ENCODE measurements around the gene KHNYN.
"Not testable (repeated sequence)": the region's sequence is repeated elsewhere in the genome, so short reads cannot be mapped to it uniquely, and the experiment has no call there.

KHNYN gene

GRCh38 chr14:24465368-24465767 lies 35.6 kb downstream of the KHNYN start:
- in situ Hi-C loops (cut with MboI; ENCODE audit: low sequenced_read_pairs), result no loop called here

DNA sequence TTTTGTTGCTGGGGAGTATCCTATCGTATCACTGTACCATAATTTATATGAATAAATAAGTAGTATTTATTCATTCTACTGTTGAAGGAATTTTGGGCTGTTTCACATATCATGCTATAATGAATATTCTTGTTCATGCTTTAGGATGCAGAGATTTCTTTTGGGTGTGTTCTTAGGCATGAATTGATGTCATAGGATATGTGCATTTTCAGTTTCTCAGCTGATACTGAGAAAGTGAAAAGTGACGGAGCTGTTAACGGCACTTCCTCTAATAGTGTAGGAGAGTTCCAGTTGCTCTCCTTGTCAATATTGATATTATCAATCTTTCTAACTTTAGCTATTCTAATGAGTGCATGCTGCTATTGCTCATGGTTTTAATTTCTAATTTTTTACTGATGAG lies 36.1 kb downstream of the KHNYN start:
- in situ Hi-C loops (cut with MboI; ENCODE audit: low sequenced_read_pairs), result no loop called here

GRCh38 chr14:24470450-24470849 lies 40.7 kb downstream of the KHNYN start:
- in situ Hi-C loops (cut with MboI; ENCODE audit: low sequenced_read_pairs), result not testable (repeated sequence)

DNA sequence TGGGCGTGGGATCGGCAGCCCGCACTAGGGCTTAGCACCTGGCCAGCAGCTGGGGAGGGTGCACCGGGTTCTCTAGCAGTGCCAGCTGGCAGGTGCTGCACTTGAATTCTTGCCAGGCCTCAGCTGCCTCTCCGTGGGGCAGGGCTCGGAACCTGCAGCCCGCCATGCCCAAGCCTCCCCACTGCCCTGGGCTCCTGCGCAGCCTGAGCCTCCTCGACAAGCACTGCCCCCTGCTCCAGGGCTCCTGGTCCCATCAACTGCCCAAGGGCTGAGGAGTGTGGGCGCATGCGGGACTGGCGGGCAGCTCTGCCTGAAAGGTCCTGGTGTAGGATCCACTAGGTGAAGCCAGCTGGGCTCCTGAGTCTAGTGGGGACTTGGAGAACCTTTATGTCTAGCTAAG lies 43.5 kb downstream of the KHNYN start:
- in situ Hi-C loops (cut with MboI; ENCODE audit: low sequenced_read_pairs), result no loop called here

DNA sequence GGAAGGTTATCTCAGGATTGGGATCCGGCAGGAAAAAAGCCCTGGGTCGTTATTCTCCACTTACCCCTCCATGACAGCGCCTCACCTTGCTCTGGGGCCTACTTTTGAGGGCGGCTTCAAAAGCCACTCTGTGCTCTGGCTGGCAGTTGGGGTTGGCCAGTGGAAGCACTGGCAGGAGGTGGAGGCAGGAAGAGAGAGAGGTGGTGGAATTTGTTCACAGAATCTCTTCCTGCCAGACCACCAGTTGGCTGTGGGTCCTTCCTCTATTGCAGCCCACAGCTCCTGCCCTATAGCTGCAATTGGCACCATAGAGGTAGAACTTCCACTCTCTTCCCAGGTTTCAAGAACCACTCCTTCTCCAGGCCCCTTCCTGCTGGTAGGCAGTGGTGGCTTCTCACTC lies 45.5 kb downstream of the KHNYN start:
- in situ Hi-C loops (cut with MboI; ENCODE audit: low sequenced_read_pairs), result no loop called here

DNA sequence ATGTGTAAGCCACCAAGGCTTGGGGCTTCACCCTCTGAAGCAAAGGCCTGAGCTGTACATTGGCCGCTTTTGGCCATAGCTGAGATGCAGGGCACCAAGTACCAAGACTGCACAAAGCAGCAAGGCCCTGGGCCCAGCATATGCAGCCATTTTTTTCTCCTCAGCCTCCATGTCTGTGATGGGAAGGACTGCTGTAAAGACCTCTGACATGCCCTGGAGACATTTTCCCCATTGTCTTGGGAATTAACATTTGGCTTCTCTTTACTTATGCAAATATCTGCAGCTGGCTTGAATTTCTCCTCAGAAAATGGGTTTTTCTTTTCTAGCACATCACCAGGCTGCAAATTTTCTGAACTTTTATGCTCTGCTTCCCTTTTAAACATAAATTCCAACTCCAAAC lies 50.2 kb downstream of the KHNYN start:
- in situ Hi-C loops (cut with MboI; ENCODE audit: low sequenced_read_pairs), result not testable (repeated sequence)

GRCh38 chr14:24481622-24482324 lies 52.0 kb downstream of the KHNYN start:
- in situ Hi-C loops (cut with MboI; ENCODE audit: low sequenced_read_pairs), result no loop called here

DNA sequence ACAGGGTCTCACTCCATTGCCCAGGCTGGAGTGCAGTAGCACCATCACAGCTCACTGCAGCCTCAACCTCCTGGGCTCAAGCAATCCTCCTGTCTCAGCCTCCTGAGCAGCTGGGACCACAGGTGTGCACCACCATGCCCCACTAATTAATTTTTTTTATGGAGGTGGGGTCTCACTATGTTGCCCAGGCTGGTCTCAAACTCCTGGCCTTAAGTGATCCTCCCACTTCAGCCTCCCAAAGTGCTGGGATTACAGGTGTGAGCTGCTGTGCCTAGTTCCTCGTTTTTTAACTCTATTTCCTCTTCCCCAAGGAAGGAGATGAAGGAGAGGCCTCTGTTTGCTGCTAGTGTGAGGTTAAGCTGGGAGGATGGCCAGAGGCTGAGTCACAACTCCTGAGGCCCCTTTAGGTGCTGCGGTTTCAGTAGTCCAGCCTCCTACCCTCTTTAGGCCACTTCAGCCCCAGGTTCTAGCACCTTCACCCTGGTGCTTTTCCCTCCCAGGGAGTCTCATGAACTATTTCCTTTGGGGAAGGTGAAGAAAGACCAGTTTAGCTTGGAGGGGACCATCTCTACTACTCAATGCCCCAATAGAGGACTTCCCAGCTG lies 53.0 kb downstream of the KHNYN start:
- in situ Hi-C loops (cut with MboI; ENCODE audit: low sequenced_read_pairs), result not testable (repeated sequence)

DNA sequence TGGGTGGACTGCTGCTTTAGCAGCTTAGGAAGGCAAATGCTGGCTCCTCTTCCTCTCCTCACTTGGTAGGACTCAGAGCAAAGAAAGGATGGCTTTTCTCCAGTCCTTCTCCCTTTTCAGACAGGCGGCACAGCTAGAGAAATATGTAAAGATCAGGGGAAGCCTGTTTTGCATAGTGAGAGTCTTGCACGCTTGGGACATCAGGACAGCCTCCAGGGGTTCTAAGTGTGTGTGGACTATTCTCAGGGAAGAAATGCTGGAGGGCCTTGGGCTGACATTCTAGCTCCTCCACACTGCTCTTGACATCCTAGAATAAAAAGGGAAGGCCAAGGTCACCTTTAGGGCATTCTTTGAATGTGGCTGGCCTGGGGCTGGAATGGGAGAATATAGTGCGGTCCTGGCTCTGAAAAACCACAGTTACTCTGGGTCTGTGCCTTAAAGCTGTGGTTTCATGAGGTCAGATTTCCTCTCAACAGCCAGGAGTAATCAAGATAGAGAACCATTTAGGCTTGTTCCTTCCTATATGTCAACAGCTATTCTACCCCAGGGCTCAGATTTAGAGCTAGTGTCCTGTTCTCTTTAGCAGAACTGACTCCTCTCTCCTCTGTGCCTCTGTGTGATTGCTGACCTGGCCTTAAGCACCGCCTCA lies 54.0 kb downstream of the KHNYN start:
- in situ Hi-C loops (cut with MboI; ENCODE audit: low sequenced_read_pairs), result no loop called here
